ENCODE measurements around the gene SCN2B.
"Not testable (repeated sequence)": the region's sequence is repeated elsewhere in the genome, so short reads cannot be mapped to it uniquely, and the experiment has no call there.

The SCN2B gene

DNA sequence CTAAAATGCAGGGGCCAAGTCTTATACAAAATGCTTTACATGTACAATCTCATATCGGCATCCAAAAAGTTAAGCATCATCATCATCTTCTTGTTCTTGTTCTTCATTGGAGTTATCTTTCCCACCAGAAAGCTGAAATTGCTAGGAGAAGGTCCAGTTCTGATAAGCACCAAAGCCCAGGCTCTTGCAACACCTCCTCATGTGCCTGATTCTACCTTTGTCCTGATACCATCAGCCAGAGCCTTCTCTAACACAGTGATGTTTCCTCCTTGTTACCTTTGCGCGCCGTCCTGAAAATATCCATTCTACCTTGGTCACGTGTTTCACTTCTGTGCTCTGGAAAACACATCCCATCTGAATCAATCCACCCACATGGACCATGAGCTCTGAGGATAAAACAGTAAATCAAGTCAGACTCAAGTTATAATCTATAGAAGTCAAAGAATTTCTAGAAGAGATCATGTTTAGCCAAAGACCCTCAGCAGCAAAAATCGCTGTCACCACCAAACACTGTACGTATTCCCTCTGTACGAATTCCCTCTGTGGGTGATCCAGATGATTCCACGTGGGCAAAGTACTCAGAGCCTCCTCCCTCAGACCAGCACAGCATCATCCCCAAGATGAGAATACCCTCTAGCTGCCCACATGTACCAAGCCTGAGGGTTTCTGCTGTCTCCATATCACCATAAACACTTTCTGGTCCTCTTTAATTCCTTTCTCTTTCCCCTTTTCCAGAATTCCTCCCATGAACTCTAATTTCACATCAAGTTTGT, 29.4 kb upstream of the SCN2B start:
- no peak for DNase-seq

DNA sequence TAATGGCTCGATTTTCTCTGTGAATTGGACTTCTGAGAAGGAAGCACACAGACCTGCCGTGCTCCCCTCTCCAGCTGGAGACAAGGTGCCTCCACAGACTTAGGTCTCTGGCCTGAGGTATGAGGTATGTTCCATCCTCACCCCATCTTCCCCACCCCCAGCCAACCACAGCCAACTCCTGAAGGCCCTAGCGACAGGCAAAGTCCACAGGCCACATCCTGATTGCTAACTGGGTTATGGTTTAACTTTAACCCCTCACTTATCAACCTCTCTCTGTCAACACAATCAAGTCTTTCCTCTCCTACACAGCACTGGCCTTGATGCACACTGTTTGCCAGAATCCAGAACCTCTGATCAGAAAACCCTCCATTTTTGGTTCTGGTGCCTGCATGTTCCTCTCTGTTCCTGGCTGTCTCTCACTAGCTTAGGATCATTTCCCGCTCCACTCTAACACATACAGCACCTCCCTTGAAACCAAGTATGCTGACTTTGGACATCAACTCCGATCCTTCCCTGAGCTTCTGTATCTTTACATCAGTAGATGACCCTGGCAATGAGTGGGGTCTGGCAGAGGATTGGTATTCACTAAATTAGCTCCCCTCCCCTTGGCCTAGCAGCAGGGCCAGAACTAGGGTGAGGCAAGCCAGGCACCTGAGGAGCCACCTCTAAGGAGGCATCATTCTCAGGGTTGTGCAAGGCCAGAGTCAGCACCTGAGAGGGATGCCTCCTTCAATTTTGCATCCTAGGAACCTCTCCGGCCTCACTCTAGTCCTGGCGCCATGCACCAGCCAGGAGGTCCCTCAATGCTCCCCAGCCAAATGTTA, 26.4 kb upstream of the SCN2B start:
- peak; percentile 69 for DNase-seq

DNA sequence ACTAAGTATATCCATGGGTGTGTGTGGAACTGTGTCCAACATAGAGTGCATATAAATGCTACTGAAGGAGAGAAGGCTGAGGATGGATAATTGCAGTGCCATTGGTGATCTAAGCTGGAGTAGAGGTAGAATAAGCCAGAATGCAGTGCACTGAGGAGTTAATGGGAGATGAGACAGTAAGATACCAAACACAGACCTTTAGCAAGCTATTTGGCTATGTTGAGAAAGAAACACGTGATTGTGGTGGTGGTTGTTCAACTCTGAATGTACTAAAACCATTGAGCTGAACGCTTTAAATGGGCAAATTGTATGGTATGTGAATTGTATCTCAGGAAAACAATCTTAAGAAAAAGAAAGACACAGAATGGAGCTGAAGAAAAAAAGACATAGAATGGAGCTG, 25.5 kb upstream of the SCN2B start:
- no peak for DNase-seq

DNA sequence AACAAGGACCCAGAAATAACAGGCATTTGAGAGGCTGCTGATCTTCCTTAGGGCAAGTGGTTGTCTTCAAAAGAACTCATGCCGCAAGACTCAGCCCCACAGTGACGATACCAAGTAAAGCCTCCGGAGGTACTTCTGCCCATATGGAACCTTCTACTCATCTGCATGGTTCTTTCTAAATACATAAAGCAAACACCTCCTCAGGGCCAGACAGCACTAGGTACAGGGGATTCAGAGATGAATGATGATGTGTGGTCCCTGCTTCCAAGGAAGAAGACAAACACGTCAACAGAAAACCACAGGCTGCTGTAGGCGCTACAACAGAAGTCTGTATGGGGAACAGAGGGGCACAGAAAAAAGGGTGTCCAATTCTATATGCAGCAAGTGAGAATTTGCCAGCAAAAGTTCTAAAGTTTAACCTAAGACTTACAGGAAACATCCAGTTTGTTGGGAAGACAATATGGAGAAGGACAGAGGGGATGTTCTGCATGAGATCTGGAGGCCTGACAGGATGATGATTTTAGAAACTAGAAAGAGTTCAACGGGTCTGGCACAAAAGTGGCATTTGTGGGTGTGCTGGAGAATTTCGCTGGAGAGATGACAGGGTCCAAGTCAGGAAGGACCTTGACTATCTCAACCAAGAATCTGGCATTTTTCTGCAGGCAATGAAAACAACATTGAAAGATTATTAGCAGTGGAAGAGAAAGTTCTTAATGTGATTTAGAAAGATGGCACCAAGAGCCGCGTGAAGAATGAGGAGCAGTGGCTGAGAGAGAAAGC, 24.7 kb upstream of the SCN2B start:
- peak; percentile 41 for DNase-seq

DNA sequence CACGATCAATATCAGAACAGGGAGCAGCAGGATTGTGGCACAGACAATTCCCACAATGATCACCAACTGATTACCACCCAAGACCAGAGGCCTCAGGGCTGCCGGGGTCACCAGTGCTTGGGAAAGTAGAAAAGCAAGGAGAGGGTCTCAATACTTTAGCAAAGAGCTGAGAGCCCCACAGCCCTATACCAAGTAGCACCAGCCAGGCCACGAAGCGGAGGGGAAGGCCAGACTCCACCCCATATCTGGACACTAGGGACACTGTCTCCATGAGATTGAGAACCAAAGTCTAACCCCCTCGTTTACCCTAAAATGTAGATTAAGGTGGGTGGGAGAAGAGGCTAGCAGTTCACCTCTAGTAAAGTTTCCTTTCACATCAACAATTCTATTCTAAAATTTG, 24.1 kb upstream of the SCN2B start:
- no peak for DNase-seq

DNA sequence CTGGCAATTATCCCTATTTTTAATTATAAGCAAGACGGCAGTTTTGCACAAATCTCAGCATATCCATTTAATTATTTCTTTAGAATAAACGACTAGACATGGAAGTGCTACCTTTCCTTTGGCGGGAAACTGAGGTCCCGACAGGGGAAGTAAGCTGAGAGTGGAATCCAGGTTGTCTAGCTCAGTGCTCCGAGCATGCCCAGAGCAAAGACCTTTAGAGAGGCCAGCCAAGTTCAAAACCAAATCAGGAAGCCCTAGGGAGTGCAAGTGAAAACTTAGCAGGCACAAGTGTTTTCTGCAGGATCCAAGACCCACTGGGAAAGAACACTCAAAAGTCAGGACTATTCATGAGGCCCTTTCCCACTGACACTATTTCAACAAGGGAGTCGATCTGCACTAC, 22.7 kb upstream of the SCN2B start:
- DNase-seq, result no peak

DNA sequence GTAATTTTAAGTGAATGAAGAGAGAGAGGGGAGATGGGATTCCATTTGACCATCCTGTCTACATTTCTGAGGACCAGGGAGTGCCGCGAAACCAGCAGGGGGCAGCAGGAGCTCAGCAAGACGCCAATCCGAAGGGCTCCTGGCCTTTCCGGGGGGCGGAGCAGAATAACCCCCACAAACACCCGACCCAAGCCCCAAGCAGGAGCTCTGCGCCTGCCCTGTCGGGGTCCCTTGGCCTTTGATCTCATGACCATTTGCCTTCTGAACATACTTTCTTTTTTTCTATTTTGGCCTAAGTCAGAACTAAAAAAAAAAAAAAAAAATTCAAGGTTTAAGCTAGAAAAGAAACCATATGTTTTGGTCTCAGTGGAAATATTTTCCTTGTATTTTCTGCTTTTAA, 21.9 kb upstream of the SCN2B start:
- peak; percentile 83 for DNase-seq

DNA sequence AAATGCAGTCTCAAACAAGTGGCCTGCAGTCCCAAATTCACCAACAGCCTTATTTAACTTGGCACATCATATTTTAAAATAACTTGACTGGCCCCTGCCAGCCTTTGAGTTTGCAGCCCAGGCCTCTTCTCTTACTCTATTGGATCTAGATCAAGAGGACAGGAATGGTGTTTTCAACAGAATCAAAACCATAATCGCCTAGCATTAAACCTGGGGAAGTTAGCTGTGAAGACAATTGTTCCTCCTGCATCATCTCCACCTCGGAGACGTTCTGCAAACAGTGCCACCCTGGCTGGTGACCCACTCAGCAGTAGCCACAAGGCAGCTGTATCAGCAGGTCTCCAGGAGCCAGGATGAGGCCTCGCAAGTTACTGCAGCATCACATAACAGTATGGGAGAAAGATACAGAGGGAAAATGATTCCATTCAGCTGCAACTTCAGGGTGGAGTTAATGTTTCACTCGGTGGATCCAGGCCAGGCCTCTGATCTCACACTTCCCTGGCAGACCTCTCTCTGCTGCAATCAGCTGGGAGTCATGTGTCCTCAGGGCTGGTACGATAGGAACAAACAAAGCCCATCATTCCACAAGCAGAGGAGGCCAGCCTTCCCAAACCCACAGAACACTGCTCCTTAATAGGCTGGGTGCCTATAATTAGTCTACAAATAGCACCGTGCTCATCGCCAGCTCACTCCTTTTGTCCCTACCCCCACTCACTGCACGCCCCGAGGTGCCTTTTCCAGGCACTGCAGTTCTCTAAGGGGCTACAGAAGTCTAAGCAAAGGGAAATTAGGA, 18.6 kb upstream of the SCN2B start:
- DNase-seq, result no peak

DNA sequence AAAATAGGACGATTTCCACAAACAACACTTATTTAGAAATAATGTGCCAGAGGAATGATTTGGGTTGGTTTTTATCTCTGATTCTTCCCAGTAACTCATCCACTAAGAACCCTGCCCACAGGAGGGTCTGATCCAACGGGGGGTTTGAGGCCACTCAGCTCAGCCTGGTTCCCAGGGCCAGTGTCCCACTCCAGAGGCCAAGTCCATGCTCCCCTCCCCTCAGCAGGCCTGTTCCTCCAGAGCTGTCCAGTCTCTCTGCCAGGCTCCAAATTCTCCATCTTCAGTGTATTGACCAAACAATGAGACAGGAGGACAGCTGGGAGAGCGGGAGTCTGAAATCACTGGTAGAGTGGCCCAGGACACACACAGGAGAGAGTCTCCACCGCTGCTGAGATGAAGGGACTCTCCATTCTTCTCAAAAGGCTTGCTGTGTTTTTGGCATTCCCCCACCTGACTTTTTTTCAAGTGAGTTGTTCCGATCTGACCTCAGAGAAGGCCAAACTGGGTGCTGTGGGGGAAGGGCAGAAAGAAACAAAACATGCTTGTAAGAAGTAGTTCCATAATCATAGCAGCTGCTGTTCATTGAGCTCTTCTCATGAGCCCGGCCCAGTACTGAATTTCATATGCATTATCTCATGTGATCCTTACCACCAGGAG, 17.6 kb upstream of the SCN2B start:
- DNase-seq, result no peak

DNA sequence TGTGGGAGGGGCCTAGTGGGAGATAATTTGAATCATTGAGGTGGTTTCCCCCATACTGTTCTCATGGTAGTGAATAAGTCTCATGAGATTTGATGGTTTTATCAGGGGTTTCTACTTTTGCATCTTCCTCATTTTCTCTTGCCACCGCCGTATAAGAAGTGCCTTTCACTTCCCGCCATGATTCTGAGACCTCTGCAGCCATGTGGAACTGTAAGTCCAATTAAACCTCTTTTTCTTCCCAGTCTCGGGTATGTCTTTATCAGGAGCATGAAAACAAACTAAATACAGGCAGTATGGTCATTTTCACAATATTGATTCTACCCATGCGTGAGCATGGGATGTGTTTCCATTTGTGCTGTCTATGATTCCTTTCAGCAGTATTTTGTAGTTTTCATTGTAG, 16.4 kb upstream of the SCN2B start:
- not testable (repeated sequence) for DNase-seq

DNA sequence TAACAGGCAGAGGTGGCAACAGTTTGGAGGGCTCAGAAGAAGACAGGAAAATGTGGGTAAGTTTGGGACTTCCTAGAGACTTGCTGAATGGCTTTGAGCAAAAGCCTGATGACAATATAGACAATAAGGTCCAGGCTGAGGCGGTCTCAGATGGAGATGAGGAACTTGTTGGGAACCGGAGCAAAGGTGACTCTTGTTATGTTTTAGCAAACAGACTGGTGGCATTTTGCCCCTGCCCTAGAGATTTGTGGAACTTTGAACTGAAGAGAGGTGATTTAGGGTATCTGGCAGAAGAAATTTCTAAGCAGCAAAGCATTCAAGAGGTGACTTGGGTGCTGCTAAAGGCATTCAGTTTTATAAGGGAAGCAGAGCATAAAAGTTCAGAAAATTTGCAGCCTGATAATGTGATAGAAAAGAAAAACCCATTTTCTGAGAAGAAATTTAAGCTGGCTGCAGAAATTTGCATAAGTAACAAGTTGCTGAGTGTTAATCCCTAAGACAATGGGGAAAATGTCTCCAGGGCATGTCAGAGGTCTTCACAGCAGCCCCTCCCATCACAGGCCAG, 14.6 kb upstream of the SCN2B start:
- DNase-seq, result not testable (repeated sequence)

DNA sequence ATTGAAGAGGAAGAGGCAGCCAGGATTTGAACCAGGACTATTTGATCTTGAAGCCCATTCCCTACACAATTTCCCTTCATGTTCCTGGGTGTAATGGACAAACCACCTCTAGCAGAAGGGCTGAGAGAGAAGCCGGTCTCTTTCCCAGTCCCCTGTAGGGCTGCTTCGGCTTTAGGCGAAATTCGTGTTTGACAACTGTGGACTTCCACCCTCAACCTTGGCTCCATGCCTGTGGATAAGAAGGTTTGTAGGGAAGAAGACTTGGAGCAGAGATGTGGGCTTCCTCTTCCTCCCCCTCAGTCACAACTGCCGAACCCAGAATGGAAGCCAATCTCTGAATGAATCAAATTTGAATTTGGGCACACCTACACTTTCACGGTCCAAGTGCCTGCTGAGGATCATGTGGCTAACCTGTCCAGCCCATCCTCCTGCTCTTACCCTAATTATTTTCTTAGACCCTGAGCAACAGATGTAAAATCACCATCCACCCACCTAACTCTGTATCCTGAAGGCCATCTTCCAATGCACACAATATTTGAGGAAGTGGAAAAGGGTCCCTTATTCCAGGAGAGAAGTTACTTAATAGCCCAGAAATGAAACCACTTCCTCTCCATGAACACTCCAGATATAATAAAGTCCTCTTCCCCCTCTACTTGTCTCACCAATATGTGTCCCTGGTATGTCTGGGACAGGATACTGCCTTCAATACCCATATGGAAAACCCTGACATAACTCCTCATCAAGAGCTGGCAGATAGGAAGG, 10.1 kb upstream of the SCN2B start:
- no peak for DNase-seq

DNA sequence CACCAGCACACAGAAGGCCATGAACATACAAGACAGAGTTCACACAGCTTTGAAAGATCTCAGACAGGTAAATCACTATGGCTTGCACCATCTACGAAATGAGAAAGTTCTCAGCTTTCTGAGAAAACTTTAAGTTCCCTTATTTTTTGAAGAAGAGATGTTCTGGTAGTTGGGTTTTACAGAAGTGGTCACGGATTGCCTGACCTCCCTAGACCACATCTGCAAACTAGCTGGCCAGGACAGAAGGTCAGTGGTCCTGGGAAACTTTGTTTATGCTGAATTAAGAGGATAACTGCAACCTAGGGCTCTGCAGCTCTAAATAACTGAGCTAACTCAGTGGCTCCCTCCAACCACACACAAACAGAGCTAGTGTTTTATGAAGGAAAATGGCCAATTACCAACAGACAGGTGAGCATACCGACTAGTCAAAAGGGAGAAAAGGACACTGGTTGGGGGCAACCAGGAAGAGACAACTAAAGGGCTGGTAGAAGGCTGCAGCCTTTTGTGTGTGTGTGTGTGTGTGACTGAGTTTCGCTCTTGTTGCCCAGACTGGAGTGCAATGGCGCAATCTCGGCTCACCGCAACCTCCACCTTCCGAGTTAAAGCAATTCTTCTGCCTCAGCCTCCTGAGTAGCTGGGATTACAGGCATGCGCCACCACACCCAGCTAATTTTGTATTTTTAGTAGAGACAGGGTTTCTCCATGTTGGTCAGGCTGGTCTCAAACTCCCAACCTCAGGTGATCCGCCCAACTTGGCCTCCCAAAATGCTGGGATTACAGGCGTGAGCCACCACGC, 8.5 kb upstream of the SCN2B start:
- DNase-seq, result no peak

DNA sequence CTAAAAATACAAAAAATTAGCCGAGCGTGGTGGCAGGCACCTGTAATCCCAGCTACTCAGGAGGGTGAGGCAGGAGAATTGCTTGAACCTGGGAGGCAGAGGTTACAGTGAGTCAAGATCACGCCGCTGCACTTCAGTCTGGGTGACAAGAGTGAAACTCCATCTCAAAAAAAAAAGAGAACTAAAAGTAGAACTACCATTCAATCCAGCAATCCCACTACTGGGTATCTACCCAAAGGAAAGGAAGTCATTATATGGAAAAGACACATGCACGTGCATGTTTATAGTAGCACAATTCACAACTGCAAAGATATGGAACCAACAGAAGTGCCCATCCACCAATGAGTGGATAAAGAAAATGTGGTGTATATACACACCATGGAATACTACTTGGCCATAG, 7.3 kb upstream of the SCN2B start:
- not testable (repeated sequence) for DNase-seq

DNA sequence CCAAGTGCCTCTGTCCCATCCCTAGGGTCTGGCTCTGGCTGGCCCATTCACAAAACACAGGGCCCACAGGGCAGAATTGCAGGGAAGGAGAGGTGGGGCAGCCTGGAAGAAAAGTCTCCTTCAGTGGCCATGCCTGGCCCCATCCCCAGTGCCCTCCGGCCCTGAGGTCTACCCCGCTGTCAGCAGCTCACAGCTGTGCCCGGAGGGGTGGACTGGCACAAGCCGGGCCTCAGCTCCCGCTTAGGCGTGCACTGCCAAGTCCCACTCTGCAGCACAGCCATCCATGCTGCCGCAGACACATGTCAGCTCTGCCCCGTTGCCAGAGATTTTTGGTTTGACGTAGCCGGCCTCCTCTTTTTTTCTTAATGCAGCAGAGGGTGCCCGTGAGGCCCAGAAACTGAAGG, 3.9 kb upstream of the SCN2B start:
- DNase-seq, result peak; percentile 11

DNA sequence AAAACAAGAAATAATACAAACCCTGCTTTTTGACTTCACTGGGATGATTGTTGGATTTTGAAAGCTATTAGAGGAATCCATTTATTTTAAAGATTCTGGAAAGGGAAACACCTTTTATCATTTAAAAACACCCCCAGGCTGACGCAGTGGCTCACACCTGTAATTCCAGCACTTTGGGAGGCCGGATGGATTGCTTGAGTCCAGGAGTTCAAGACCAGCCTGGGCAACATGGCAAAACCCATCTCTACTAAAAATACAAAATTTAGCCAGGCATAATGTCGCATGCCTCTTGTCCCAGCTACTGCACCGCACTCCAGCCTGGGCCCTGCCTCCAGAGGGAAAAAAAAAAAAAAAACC, 317 bp upstream of the SCN2B start:
- no peak for DNase-seq

DNA sequence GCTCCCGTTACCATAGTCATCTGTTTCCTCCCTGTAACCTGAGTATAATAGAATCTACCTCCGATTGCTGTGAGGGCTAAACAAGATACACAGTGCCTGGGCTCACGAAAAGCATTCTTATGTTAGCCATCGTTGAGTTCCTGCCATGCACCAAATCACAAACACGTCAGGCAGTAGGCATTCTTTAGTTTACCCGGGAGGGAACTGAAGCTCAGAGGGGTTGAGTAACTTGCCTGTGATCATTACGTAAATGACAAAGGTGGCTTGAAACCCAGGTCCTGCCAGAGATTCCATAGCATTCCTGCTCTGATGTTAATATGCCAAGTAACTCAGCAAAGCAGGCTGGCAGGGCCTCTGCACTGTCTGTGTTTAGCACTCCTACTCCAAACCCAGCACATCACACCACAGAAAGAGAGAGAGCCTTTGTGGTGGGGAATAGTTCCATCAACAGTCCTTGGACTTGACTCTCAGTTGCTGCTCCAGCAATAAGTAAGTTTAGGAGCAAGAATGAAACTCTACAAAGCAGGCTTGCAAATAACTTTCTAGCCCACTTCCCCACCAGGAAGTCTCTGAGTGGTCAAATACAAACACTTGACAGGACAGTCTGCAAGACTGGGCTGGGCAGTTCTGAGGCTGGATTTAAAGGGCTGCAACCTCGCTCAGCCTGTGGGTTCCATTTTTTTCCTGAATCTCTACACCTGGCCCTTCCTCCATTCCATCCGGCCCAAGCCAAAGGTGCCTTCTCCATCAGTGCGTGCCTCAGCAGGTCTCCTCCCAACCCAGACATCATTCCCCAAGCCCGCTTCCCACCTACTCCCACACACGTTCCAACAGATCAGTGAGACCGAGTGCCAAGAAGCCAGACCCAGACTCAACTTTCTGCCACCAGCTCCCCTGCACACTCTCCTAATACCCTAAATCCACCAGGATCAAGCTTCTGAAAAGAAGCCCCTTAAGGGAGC, 1.1 kb downstream of the SCN2B start:
- no peak for DNase-seq

DNA sequence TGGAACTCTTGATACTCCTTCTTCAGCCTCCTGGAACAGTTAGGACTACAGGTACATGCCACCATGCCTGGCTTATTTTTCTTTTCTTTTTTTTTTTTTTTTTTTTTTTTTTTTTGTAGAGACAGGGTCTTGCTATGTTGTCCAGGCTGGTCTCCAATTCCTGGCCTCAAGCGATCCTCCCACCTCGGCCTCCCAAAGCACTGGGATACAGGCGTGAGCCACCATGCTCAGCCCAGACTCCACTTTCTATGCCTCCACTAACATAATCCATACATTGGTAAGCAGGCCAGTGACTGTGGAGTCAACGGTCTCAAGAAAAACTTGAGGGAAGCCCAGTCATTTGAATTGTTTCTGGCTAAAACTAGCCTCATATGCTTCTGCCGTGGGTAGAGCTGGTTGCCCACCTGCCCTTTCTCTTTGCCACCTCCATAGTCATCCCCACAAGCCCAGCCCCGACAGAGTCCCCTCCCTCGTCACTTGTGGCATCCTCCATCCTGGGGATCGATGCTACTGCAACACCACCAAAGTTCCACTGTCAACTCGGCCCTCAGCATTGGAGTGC, 2.4 kb downstream of the SCN2B start:
- no peak for DNase-seq

DNA sequence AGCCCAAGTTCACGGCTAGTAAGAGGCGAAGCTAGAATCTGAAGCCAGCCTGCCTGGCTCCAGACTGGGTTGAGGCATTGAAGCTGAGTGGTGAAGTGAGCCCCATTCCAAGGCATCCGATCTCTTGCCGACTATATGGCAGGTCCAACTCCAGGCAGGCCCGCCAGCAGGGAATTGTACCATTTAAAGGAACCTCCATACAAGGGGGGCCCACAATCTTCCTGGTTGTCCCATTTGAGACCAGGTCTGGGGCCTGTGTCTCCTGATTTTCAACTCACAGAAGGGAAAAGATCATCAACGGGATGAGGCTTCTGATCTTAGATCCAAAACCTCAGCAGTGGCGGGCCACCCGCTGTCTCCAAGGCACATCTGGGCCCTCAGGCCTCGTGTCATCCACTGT, 4.1 kb downstream of the SCN2B start:
- DNase-seq, result no peak
